GM20431 (cell line): Measurements from ENCODE around the gene LLGL2.

Experiments
- in situ Hi-C: fragments of 300-500 bp; cut with MseI, MboI; formaldehyde crosslinking; loops from one replicate; pipeline ENCODE4 v1.15.0; 2020; ENCODE audit warnings: low sequenced_read_pairs; ENCODE audit not compliant: unreplicated experiment

The LLGL2 gene

DNA sequence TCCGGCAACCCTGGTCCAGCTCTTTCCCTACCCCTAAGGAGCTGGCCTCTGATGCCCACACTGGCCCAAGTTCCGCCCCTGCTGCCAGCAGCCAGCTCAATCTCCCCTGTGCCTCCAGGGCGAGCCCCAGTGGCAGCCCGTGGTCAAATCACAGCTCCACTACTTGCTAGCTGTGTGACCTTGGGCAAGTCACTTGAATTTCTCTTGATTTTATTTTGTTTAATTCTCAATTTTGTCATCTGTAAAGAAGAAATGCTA lies 20.4 kb upstream of the LLGL2 start:
- in situ Hi-C loops: loop anchor here (25.0 kb wide), 1 partner anchor 93 kb away; the partner anchor contains the start of gene GRB2

DNA sequence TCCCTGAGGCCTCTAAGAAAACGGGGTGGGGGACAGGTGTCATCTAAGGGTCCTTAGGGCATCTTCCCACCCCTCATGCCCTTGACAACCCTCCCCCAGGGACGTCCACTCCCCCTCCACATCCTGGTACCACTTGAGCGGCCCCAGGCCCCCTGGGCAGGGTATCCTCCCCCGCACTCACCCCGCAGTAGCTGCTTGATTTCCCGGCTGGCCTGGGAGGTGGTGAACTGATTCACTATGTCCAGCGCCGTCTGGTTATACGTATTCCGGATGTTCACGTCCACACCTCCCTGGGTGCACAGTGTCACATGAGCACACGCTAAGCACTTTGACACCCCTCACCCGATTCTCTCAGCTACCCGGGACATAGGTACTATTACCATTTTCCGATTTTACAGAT lies 19.9 kb upstream of the LLGL2 start:
- in situ Hi-C loops: loop anchor here (25.0 kb wide), 1 partner anchor 93 kb away; the partner anchor contains the start of gene GRB2

DNA sequence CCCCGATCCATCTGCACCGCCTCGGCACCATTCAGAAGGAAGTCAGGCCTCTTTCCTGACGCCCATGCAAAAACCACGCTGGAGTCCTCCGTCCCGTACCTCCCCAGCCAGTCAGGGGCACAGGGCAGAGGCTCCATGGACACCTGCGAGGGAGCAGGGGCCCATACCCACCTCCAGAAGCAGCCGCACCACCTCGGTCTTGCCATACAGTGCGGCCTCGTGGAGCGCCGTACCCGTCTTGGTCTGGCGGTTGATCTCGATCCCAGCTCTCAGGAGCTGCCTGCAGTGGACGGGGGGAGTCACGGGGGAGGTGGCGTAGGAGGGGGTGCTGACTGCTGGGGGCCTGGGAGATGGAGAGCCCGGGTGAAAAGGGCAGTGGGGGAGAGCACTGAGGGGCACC lies 19.4 kb upstream of the LLGL2 start:
- in situ Hi-C loops: loop anchor here (25.0 kb wide), 1 partner anchor 94 kb away; the partner anchor contains the start of gene GRB2

DNA sequence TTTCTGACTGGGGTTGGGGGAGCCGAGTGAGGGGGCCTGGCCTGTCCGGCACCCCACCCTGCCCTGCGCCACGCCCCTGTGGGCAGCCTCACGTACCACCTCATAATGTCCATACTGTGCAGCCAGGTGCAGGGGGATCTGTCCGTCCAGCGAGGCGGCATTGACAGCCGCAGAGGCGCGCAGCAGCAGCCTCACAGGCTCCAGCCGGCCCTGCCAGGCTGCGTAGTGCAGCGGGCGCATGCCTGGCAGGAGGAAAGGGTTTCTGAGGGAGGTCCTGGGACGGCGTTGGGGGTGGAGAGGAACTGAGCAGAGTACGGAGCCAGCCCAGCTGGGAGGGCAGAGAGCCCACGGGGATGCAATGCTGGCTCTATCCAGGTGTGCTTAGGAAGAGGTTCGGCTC lies 18.6 kb upstream of the LLGL2 start:
- in situ Hi-C loops: loop anchor here (25.0 kb wide), 1 partner anchor 95 kb away; the partner anchor contains the start of gene GRB2

DNA sequence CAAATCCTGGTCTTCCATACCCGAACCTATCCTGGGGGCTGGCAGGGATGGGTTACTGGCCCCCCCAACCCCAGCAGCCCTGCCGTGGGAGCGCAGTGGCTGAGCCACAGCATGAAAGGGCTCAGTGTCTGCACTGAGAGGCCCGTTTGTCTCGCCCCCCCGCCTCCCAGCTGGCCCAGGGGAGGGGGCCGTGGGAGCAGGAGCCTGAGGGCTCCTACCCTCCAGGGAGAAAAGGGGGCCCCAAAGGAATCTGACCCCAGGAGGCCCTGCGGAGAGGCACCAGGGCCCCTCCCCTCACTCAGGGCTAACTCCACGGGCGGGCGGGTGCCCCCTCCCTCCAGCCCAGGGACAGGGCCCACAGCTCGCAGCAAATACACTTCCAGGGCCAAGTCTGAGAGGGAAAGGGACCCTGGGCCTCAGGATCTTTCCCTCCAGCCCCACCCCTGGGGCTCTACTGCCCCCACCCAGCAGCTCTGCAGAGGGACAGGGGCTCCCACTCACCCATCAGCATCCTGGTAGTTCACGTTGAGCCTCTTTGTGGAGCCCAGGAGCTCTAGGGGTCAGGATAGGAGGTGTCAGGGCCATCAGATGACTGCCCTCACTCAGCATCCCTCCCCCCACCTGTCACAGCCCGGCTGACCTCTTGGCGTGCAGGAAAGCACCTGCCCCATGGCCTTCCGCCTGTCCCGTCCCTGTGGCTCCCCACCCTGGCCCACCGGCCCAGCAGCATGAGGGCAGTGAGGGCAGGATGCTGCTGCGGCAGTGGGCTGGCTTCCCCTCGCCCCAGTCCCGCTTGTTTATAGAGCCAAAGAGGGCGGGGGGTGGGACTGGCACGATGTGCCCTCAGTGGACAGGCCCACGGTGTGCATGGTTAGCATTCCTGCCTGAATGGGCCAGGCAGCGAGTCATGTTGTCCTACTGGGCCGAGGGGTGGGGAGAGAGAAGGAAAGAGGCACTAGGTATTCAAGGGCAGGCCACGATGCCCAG lies 17.5 kb upstream of the LLGL2 start:
- in situ Hi-C loops: loop anchor here (25.0 kb wide), 1 partner anchor 96 kb away; the partner anchor contains the start of gene GRB2

DNA sequence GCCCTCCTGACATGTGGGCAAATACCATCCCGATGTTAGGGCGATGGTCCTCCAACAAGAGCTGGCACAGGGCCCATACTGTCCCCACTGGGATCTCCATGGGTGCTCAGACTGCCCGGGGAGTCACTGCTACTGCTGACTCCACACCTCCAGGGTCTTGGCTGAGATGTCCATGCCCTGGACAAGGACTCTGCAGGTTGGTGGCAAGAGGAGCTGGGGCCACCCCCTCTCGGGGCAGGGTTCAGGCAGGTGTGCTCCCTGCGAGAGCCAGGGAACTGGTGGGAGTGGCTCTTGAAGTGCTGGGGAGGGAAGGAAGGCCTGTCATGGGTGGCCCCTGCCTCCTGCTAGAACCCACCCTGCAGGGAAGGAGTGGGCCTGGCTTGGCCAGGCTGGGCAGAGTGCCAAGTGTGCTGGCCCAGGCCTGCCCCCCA lies 16.6 kb upstream of the LLGL2 start:
- in situ Hi-C loops: loop anchor here (25.0 kb wide), 1 partner anchor 97 kb away; the partner anchor contains the start of gene GRB2

DNA sequence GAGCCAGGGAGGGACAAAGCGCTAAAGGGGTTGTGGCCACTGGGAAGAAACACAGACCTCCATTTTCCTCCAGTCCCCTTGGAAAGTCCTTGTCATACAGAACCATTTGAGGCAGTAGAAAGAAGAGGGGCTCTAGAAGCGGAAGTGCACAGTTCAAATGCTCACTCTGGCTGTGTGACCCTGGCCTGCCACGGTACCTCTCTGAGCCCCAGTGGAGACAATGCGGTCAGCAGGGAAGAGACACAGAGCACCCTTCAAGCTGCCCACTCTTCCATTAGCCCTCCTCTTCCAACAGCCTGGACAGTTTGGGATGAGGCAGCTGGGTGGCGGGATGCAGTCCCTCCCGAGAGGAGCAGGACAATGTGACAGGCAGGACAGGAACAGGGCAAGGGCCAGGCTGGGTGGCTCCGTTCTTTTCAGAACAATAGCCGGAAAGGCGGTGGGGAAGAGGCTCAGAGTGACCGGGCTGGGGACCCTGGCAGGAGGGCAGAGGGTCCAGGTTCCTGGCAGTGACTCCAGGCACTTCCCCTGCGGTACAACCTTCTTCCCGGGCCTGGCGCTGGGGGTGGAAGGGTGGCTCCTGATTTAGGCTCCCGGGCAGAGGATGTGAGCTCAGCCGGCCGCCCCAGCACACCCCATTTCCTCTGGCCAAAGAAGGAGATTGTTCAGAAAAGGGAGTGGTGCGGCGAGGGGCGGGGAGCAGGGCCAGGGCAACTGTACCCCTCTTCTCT lies 15.8 kb upstream of the LLGL2 start:
- in situ Hi-C loops: loop anchor here (25.0 kb wide), 1 partner anchor 97 kb away; the partner anchor contains the start of gene GRB2

DNA sequence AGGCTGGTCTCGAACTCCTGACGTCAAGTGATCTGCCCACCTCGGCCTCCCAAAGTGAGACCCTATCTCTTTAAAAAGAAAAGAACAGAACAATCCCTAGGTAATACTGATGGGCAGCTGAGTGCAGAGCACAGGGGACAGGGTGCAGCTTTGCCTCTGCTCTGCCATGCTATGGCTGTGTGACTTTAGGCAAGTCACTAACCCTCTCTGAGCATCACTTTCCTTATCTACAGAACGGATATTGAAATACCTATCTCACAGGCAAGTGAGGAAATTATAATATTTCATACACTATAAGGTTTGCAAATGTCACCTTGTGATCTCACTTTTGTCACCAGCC lies 14.3 kb upstream of the LLGL2 start:
- in situ Hi-C loops: loop anchor here (25.0 kb wide), 1 partner anchor 99 kb away; the partner anchor contains the start of gene GRB2

DNA sequence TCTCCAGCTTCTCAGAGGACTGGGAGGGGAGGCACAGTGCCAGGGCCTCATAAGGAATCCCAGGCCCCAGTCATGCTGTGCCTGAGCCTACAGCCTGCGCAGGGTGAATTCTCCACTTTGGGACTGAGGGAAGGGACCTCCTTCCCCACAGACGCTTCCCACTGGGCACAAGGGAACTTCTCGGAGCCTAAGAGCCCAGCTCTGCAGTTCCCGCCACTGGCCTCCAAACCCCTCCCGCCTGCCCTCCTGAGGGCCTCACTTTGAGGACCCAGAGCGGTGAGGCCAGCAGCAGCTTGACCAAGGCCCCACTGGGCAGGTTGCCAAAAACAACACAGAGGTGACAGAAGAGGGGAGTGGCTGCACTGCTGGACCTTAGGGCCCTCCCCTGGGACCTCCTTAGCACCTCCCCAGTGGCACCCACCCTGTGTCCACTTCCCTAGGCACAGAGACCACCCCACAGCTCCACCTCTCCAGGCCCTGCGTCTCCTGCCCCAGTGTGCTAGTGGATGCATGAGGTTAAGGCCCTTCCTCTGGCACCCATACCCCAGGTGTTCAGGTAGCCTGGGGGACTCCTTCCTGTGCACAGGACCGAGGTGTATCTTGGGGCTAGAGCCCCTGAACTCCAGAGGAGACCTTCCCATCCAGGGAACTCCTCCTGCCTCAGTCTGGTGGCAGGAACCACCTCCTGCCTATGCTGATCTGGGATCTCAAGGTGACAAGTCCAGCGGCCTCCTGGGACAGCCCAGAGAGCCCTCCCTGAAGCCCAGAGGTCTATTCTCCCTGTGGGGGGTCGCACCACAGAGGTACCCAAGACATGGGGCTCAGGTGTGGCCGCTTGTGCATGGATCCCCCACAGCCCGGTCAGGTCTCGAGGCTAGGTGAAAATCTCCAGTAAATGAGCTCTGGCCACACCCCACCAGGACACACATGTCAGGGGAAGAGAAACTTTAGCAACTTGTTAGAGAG lies 13.6 kb upstream of the LLGL2 start:
- in situ Hi-C loops: loop anchor here (25.0 kb wide), 1 partner anchor 100 kb away; the partner anchor contains the start of gene GRB2

DNA sequence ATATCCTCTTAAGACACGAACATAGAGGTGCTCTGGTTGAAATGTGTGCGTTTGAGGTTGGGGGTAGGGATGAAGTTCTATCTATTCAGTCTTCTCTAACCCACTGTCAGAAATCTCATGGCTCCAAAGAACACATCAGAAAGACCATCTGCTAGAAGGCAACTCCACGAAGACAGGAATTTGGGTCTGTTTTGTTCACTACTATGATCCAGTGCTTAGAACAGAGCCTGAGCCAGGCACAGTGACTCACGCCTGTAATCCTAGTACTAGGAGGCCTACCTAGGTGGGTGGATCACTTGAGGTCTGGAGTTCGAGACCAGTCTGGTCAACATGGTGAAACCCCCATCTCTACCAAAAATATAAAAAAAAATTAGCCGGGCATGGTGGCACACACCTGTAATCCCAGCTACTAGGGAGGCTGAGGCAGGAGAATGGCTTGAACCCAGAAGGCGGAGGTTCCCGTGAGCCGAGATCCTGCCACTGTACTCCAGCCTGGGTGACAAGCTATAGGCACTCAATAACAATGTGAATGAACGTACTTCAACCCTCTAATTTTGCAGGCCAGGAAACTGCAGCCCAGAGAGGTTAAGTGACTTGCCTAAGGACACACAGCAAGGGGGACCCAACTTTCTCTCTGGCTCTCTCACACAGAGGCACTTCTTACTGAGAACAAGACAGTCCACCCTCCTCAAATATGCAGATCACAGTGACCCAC lies 12.4 kb upstream of the LLGL2 start:
- in situ Hi-C loops: loop anchor here (25.0 kb wide), 1 partner anchor 101 kb away; the partner anchor contains the start of gene GRB2

DNA sequence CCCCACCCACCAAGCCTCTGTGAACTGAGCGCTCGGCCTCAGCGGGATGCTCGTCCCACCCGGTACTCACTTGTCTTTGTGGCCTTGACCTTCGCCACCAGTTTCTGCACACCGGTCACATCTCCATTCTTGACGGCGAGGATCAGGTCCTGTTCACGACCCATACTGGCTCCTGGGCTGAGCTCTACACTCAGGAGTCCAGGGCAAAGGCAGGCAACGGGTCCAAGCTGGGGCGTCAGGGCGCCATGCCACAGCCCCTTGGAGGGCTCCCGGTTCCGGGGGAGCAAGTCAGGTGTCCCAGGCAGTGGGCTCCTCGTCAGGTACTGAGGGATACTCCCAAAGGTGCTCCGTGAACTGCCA lies 11.9 kb upstream of the LLGL2 start:
- in situ Hi-C loops: loop anchor here (25.0 kb wide), 1 partner anchor 101 kb away; the partner anchor contains the start of gene GRB2

DNA sequence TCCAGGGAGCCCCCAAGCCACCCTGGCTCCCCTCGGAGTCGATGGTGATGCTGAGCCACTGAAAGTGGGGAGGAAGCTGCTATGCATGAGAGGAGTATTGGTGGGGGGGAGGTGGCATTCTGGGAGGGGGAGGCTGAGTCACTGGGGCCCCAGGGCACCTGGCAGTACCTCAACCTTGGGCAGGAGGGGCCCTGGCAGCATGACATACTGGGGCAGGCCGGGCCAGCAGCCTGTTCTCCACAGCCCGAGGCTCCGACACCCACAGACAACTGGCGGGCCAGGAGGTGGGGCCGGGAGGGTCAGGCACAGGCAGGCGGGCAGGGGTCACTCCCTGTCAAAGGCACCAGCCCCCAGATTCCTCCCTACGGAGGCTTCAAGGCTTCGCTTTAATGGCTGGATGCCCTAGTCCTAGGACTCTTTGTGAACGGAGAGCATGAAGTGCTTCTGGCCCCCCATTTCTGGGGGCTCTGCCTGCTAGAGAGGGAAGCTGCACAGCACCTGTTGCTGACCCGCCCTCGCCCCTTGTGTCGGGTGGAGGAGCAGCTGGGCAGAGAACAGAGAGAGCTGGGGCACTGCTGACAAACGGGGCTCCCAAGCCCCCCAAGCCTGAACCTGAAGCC lies 11.1 kb upstream of the LLGL2 start:
- in situ Hi-C loops: loop anchor here (25.0 kb wide), 1 partner anchor 102 kb away; the partner anchor contains the start of gene GRB2

DNA sequence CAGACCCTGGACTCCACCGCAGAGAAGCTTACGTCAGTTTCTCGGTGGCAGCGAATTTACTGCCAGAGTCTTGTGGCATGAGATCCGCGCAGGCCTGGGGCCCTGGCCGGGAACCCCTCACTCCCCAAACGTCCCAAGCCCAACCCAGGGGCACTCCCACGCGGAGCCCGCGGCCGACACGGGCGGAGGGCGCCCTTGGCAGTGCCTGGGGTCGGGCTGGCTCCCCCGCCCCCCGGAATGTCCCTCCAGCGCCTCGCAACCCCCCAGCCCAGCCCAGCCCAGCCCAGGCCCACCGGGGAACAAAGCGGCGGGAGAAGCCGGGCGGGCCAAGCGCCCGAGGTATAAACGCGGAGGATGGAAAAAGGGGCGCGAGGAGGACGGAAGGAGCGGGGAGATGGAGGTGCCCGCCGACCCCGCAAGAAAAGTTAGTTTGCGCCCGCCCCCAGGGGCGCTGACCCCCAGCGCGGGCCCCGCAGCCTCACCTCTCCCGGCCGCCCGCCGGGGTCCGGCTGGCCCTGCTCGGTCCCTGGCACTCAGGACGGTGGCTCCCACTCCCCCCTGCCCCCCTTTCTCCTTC lies 10.5 kb upstream of the LLGL2 start:
- in situ Hi-C loops: loop anchor here (25.0 kb wide), 1 partner anchor 103 kb away; the partner anchor contains the start of gene GRB2

DNA sequence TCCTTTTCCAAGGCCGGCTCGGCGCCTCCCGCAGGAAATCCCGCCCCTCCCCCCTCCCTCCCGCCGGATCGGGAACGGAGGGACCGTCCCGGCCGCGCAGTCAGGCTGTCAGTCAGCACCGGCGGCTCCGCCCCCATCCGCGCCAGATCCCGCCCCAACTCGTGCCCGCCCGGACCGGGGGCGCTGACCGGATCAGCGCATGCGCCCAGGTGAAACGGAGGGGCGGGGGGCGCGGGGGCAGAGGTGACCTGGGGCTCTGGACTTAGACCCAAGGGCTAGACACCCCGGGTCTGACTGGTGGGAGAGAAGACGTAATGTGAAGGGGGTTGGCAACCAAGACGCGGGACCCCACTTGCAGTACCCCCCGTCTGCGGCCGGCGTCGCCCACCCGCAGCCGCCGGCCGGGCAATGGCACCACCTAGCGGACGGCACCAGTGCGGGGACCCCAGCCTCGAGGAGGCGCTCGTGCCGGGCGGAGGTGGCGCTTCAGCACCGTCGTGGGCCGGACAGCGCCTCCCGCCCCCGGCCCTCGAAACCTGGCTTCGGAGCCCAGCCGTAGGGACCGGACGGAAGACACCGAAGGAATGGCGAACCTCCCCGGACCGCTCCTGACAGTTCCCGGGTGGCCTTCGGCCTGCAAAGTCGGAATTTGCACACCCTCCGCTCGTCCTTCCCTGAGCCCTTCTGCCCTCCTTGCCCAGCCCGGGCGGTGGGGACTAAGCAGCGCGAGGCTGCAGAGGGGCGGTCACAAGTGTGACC lies 9.8 kb upstream of the LLGL2 start, which contains the start of gene CASKIN2:
Gene CASKIN2 (minus strand): TSS at position 42 of the 759 bp plus-strand sequence. CDS start 1,733 bp downstream, outside the sequence.
- in situ Hi-C loops: loop anchor here (25.0 kb wide), 1 partner anchor 103 kb away; the partner anchor contains the start of gene GRB2

DNA sequence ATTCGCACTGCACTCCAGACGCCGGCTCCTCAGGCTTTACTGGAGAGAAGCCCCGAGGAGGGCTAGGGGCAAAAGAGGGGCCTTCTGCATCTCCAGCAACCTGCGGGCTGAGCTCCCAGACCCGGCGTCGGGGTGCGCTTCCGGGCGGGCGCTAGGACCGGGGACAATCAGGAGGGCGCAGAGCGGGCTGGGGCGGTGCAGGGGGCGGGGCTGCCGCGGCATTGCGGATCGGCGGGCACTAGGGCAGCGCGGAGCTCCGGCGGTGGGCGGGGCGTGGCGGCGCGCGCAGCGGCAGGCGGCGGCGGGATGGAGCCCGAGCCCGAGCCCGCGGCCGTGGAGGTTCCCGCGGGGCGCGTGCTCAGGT lies 9.3 kb upstream of the LLGL2 start, which contains the start of gene TSEN54:
Gene TSEN54 (plus strand): TSS at position 274 of the 364 bp plus-strand sequence. CDS start 33 bp downstream, at position 307.
- in situ Hi-C loops: loop anchor here (25.0 kb wide), 1 partner anchor 104 kb away; the partner anchor contains the start of gene GRB2

DNA sequence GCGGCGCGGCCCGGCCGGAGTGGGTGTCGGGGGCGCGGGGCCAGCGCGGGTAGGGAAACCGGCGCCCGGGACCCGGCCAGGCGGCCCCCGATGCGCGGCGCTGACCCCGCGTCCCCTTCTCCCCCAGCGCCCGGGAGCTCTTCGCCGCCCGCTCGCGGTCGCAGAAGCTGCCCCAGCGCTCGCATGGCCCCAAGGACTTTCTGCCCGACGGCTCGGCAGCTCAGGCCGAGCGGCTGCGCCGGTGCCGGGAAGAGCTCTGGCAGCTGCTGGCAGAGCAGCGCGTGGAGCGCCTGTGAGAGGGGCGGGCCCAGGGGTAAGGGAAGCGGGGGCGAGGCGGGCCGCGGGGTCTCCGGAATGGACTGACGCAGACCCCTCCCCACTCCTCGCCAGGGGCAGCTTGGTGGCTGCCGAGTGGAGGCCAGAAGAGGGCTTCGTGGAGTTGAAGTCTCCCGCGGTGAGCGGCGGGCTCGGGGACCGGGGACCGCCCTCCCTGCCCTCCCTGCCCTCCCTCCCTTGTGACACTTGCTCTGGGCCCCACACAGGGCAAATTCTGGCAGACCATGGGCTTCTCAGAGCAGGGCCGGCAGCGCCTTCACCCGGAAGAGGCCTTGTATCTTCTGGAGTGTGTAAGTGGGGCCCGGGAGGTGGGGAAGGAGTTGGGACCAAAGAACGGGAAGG lies 8.7 kb upstream of the LLGL2 start:
- in situ Hi-C loops: loop anchor here (25.0 kb wide), 1 partner anchor 104 kb away; the partner anchor contains the start of gene GRB2
